PFSK-1 (cell line): Measurements from ENCODE around the gene CHFR.

ENCODE experiments used
- POLR2AphosphoS5 ChIP-seq: IDR thresholded peaks from 2 replicates; pipeline ENCODE4 v1.6.1; 2012; ENCODE audit warnings: low read depth, mild to moderate bottlenecking, control low read depth, low read length, moderate library complexity
- REST ChIP-seq, 2 experiments: IDR thresholded peaks; 2 replicates each; pipeline versions ENCODE4 v1.6.1 to v1.8.0; 2011 to 2012; ENCODE audit warnings: low read depth in 2 of 2, low read length in 2 of 2, control low read depth in 1 of 2, inconsistent platforms in 1 of 2, mild to moderate bottlenecking in 1 of 2, moderate library complexity in 1 of 2; ENCODE audit not compliant: insufficient read depth in 1 of 2

- TF ChIP-seq POLR2AphosphoS5 (no peak), REST (IDR thresholded peaks at IDR 0.05; ENCODE audit: insufficient read depth in 1 of 2, low read depth in 2 of 2, low read length in 2 of 2) (no peak)
These were observed 49.6 kb downstream of the CHFR start for GRCh38 chr12:132837693-132838409.
